Measurements from ENCODE around the gene KCNMA1.

DNA sequence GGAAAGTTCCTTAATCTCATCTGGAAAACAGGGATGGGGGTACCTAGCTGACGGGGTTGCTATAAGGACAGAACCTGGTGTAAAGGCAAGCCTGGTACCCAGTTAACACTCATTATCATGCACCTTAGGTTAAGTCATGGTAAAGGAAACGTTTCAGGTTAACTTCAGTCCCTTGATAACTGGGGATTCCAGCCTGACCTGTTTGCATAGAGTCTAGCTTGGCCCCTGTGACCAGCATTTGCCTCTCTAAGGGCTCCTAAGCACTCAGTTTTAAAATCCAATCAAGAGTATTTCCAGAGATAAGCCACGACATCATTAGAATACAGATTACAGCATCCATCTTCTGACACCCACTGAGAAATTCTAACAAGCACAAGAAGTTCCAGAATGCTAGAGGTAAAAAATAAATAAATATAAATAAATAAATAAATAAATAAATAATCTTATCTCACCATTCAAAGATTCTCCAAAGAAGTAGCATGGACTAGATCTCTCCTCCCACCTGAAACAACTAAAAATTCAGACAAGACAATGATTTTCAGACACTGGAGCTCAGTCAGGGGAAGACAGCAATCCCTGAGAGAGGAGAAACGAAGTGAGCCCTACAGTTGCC is 184.6 kb downstream of the KCNMA1 start:
- TF ChIP-seq EZH2 (IDR thresholded peaks at IDR 0.05; ENCODE audit: borderline replicate concordance, insufficient read depth, low read depth, low read length, poor library complexity, severe bottlenecking) = no peak
- TF ChIP-seq, protein P1, sequence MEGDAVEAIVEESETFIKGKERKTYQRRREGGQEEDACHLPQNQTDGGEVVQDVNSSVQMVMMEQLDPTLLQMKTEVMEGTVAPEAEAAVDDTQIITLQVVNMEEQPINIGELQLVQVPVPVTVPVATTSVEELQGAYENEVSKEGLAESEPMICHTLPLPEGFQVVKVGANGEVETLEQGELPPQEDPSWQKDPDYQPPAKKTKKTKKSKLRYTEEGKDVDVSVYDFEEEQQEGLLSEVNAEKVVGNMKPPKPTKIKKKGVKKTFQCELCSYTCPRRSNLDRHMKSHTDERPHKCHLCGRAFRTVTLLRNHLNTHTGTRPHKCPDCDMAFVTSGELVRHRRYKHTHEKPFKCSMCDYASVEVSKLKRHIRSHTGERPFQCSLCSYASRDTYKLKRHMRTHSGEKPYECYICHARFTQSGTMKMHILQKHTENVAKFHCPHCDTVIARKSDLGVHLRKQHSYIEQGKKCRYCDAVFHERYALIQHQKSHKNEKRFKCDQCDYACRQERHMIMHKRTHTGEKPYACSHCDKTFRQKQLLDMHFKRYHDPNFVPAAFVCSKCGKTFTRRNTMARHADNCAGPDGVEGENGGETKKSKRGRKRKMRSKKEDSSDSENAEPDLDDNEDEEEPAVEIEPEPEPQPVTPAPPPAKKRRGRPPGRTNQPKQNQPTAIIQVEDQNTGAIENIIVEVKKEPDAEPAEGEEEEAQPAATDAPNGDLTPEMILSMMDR (IDR thresholded peaks at IDR 0.05) = no peak

Data from B cell (primary cell).